H1 (cell line): ENCODE results near the gene ZNRF2.

Experiments
- CHD2 ChIP-seq: IDR thresholded peaks from 2 replicates; pipeline ENCODE4 v1.6.1; 2012; ENCODE audit warnings: low read length, improper control_type of control experiment
- CTCF ChIP-seq, 3 experiments: IDR thresholded peaks; 1 replicate in 2 of 3; 2 replicates in 1 of 3; pipeline versions ENCODE4 v1.5.1 to v1.6.1; 2011; ENCODE audit warnings: low read length in 3 of 3, mild to moderate bottlenecking in 3 of 3, inconsistent platforms in 2 of 3, low read depth in 1 of 3, moderate library complexity in 1 of 3; ENCODE audit not compliant: insufficient read depth in 1 of 3; ENCODE audit errors: control extremely low read depth in 1 of 3
- EZH2 ChIP-seq: fragments of 200-600 bp; sonication (generic); IDR thresholded peaks from 2 replicates; pipeline ENCODE4 v1.7.1; 2012; ENCODE audit warnings: low read depth, mild to moderate bottlenecking, moderate library complexity, low read length, inconsistent platforms; ENCODE audit not compliant: severe bottlenecking
- POLR2A ChIP-seq, 2 experiments: IDR thresholded peaks; 1 replicate in 1 of 2; 2 replicates in 1 of 2; pipeline ENCODE4 v1.6.1; 2011; ENCODE audit warnings: low read depth in 2 of 2, low read length in 2 of 2, mild to moderate bottlenecking in 2 of 2; ENCODE audit errors: control extremely low read depth in 1 of 2
- POLR2AphosphoS5 ChIP-seq: IDR thresholded peaks from 2 replicates; pipeline ENCODE4 v1.6.1; 2011; ENCODE audit warnings: low read depth, low read length
- RFX5 ChIP-seq: IDR thresholded peaks from 2 replicates; pipeline ENCODE4 v1.6.1; 2011; ENCODE audit warnings: low read depth, low read length, improper control_type of control experiment, borderline replicate concordance
- SAP30 ChIP-seq: fragments of 300-600 bp; sonication (generic); IDR thresholded peaks from 2 replicates; pipeline ENCODE4 v1.7.1; 2012; ENCODE audit warnings: low read length, moderate library complexity, mild to moderate bottlenecking, inconsistent platforms; ENCODE audit not compliant: insufficient read depth, insufficient replicate concordance
- SIN3A ChIP-seq, 2 experiments: IDR thresholded peaks in 1 of 2; conservative IDR thresholded peaks in 1 of 2; 2 replicates each; pipeline ENCODE4 v1.6.1; 2011 to 2012; ENCODE audit warnings: low read length in 2 of 2, improper control_type of control experiment in 1 of 2, low read depth in 1 of 2, mild to moderate bottlenecking in 1 of 2
- SRF ChIP-seq: IDR thresholded peaks from 2 replicates; pipeline ENCODE4 v1.6.1; 2011; ENCODE audit warnings: mild to moderate bottlenecking, low read depth, low read length, moderate library complexity
- TCF12 ChIP-seq: IDR thresholded peaks from 2 replicates; pipeline ENCODE4 v1.6.1; 2011; ENCODE audit warnings: low read depth, mild to moderate bottlenecking, low read length
- YY1 ChIP-seq: IDR thresholded peaks from 2 replicates; pipeline ENCODE4 v1.6.1; 2011; ENCODE audit warnings: low read depth, mild to moderate bottlenecking, low read length

DNA sequence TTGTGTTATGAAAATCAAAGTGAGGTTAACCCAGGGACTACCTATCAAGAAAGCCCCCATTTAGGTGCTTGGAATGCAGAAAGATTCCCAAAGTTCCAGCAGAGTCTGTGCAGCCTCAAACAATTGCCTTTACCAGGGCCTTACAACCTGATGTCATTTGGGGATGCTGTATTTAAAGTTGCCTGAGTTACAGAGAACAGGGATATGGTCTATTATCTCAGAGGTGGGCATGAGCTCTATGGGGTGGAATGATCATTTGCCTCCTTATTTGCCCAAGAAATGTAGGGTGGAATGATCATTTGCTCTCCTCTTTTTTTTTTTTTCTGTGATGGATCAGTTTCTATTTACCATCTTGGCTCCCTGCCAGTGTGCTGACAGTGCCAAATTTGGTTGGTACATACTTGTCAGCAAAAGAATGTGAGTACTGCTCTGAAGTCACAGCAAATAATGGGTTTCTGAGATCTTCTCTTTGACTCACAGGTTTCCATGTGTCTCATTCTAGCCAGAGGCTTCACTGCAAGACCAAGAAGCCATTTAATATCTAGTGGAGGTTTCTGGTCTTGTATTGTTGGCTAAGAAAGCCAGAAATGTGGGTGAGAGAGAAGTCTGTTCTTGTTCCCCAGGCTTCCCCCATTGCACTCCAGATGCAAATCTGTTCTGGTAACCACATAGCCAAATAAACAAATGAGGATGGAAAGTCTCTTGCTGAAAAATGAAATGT lies 45.5 kb upstream of the ZNRF2 start:
- TF ChIP-seq CHD2 (no peak), CTCF (IDR thresholded peaks at IDR 0.05; ENCODE audit: control extremely low read depth in 1 of 3, insufficient read depth in 1 of 3, low read depth in 1 of 3, low read length in 3 of 3) (no peak), POLR2AphosphoS5 (no peak), SAP30 (no peak), POLR2A (IDR thresholded peaks at IDR 0.05; ENCODE audit: control extremely low read depth in 1 of 2, low read depth in 2 of 2, low read length in 2 of 2) (no peak), SRF (no peak), RFX5 (no peak), TCF12 (no peak), EZH2 (no peak), SIN3A (conservative IDR thresholded peaks at IDR 0.05 in 1 of 2, IDR thresholded peaks at IDR 0.05 in 1 of 2; ENCODE audit: low read depth in 1 of 2, low read length in 2 of 2) (no peak), YY1 (no peak)
